GF-D8 (cell line): ENCODE results near the gene PLCB2.

Experiments used
- DNase-seq: peaks from one replicate; lab custom pipeline; 2025; lab: John Stamatoyannopoulos, UW

PLCB2 gene

GRCh38 chr15:40307421-40308211 is at the start of gene PLCB2:
Gene PLCB2 (minus strand): TSS chr15:40307935. CDS start chr15:40307672, 263 bp downstream.
- DNase-seq, result peak; percentile 75

- DNase-seq, result no peak
Observed at GRCh38 chr15:40357246-40357645, 49.5 kb upstream of the PLCB2 start.

- DNase-seq, result no peak
Observed at GRCh38 chr15:40355976-40356585, 48.3 kb upstream of the PLCB2 start.

- no peak for DNase-seq
Observed at GRCh38 chr15:40354408-40355171, 46.9 kb upstream of the PLCB2 start.

GRCh38 chr15:40353697-40354096 is 46.0 kb upstream of the PLCB2 start:
- DNase-seq, result no peak

GRCh38 chr15:40352281-40352901 is 44.7 kb upstream of the PLCB2 start:
- no peak for DNase-seq

GRCh38 chr15:40349163-40349562 is 41.4 kb upstream of the PLCB2 start:
- no peak for DNase-seq

GRCh38 chr15:40348474-40348870 is 40.7 kb upstream of the PLCB2 start:
- no peak for DNase-seq

GRCh38 chr15:40347559-40348473 is 40.1 kb upstream of the PLCB2 start:
- no peak for DNase-seq

GRCh38 chr15:40346579-40347558 is 39.1 kb upstream of the PLCB2 start:
- DNase-seq, result no peak

GRCh38 chr15:40345867-40346578 is 38.3 kb upstream of the PLCB2 start:
- no peak for DNase-seq

- no peak for DNase-seq
Observed at GRCh38 chr15:40345225-40345866, 37.6 kb upstream of the PLCB2 start.

GRCh38 chr15:40344631-40345120 is 36.9 kb upstream of the PLCB2 start:
- DNase-seq, result no peak

GRCh38 chr15:40344217-40344616 is 36.5 kb upstream of the PLCB2 start:
- DNase-seq, result no peak

- no peak for DNase-seq
Observed at GRCh38 chr15:40343512-40343911, 35.8 kb upstream of the PLCB2 start.

- DNase-seq, result no peak
Observed at GRCh38 chr15:40342416-40343320, 34.9 kb upstream of the PLCB2 start.

- no peak for DNase-seq
Observed at GRCh38 chr15:40340740-40341400, 33.1 kb upstream of the PLCB2 start, which contains the start of gene CCDC9B. Gene CCDC9B (minus strand): TSS chr15:40340939. CDS start chr15:40340819, 120 bp downstream.
